Frontal cortex (tissue), 4 donors: ENCODE data around the gene SETDB1. TPM values are rescaled to one million over a fixed set of nuclear protein-coding genes. Genes with fewer than 3 reads are reported as not detected.
"Not testable (repeated sequence)": the region's sequence is repeated elsewhere in the genome, so short reads cannot be mapped to it uniquely, and the experiment has no call there.

Experiments used
- DNase-seq, 2 donors: peaks; one replicate each; pipeline ENCODE4 v3.0.0; 2012; ENCODE audit warnings: low spot score in 2 of 2
- FAIRE-seq: peaks from 2 replicates; lab custom pipeline; 2012; peaks lifted over from hg19 to GRCh38; lab: Jason Lieb, UNC
- total RNA-seq: library from RNA; depleted of rRNA; stranded (reverse); fragments of >200 nt; gene quantifications from one replicate; pipeline ENCODE4 v1.2.3, GENCODE V29; 2014
- donor health status: control.
- donor health status: control.
- donor health status: control.

Gene SETDB1
- total RNA-seq, 1 donor from 2014 or later, result 62.8 TPM

GRCh38 chr1:150928286-150928685 is 2.1 kb downstream of the SETDB1 start:
- FAIRE-seq (no peak), DNase-seq (no peak)

- FAIRE-seq, DNase-seq: not testable (repeated sequence)
Observed at GRCh38 chr1:150928775-150929174, 2.6 kb downstream of the SETDB1 start.

GRCh38 chr1:150931773-150932172 is 5.6 kb downstream of the SETDB1 start:
- FAIRE-seq (no peak), DNase-seq (no peak)

GRCh38 chr1:150944856-150945255 is 18.7 kb downstream of the SETDB1 start:
- FAIRE-seq (no peak), DNase-seq (no peak)

- DNase-seq (no peak), FAIRE-seq (no peak)
Observed at GRCh38 chr1:150954708-150955107, 28.5 kb downstream of the SETDB1 start.

GRCh38 chr1:150955280-150955679 is 29.1 kb downstream of the SETDB1 start:
- FAIRE-seq (no peak), DNase-seq (no peak)

- DNase-seq (no peak), FAIRE-seq (no peak)
Observed at GRCh38 chr1:150957666-150958065, 31.5 kb downstream of the SETDB1 start.

- FAIRE-seq (no peak), DNase-seq (no peak)
Observed at GRCh38 chr1:150960646-150961045, 34.5 kb downstream of the SETDB1 start.

GRCh38 chr1:150961756-150962155 is 35.6 kb downstream of the SETDB1 start:
- FAIRE-seq, result no peak

GRCh38 chr1:150963321-150964163 is 37.4 kb downstream of the SETDB1 start:
- DNase-seq, result no peak
- FAIRE-seq, result no peak

More at GRCh38 chr1:150961756-150962155, 35.6 kb downstream of the SETDB1 start:
- no peak for DNase-seq

- FAIRE-seq (no peak), DNase-seq (no peak)
Observed at GRCh38 chr1:150964164-150964489, 38.0 kb downstream of the SETDB1 start.

GRCh38 chr1:150965605-150966004 is 39.4 kb downstream of the SETDB1 start:
- no peak for DNase-seq
- no peak for FAIRE-seq

GRCh38 chr1:150966011-150966410 is 39.8 kb downstream of the SETDB1 start:
- FAIRE-seq, result no peak
- DNase-seq, result no peak

- no peak for DNase-seq
- FAIRE-seq, result no peak
Observed at GRCh38 chr1:150967936-150968335, 41.8 kb downstream of the SETDB1 start.

- FAIRE-seq (no peak), DNase-seq (no peak)
Observed at GRCh38 chr1:150968491-150968890, 42.3 kb downstream of the SETDB1 start.

GRCh38 chr1:150969626-150970025 is 43.5 kb downstream of the SETDB1 start:
- FAIRE-seq (no peak), DNase-seq (no peak)

GRCh38 chr1:150970808-150971582 is 44.8 kb downstream of the SETDB1 start:
- FAIRE-seq (no peak), DNase-seq (no peak)

- FAIRE-seq, result no peak
- no peak for DNase-seq
Observed at GRCh38 chr1:150971583-150972416, 45.6 kb downstream of the SETDB1 start.

GRCh38 chr1:150972417-150972940 is 46.3 kb downstream of the SETDB1 start:
- no peak for FAIRE-seq
- DNase-seq, result no peak

GRCh38 chr1:150973258-150973835 is 47.2 kb downstream of the SETDB1 start:
- no peak for DNase-seq
- no peak for FAIRE-seq
